NCI-H526 (cell line): ENCODE data around the gene ATXN7L2.
"Not testable (repeated sequence)": the region's sequence is repeated elsewhere in the genome, so short reads cannot be mapped to it uniquely, and the experiment has no call there.

Experiments used
- DNase-seq, 2 experiments: peaks; one replicate each; lab custom pipeline; 2025; lab: John Stamatoyannopoulos, UW

ATXN7L2 gene

DNA sequence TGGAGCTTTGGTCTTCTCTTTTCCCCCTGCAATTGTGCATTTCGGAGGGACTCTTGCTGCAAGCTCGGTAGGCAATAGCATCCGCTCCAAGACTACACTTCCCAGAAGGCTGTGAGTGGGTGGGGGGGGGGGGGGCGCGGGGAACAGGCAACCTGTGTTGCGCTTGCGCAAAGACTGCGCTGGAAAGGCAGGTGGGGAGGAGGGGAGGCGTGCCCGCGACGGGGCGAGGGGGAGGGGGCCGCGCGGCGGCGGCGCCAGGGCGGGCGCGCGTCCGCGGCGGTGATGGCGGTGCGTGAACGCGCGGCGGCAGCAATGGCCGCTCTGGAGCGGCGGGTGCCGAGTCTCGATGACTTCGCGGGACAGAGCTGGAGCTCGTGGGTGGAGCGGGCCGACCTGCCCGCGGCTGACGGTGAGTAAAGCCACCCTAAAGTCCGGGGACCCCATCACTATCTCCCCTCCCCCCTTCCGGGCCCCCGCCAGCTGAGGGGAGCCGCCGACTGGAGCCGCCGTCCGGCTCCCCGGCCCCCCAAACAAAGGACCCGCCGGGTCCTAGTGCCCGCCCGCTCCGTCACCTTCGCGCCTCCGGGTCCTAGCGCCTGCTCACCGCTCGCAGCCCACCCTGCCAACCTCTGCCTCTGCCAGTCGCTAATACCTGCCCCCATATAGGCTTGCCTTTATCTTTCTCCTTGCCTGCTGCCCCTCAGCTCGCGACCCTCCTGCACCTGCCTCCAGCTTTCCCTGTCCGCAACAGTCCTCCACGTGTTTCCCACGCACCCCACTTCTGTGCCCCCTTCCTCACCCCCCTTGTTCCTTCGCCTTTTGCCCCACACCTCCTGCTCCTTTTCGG is at the start of gene ATXN7L2:
TSS of gene ATXN7L2 (plus strand) at position 234 of the 847 bp plus-strand sequence. CDS start at position 283, 49 bp downstream.
- DNase-seq, result peak; percentile 86 to 96

DNA sequence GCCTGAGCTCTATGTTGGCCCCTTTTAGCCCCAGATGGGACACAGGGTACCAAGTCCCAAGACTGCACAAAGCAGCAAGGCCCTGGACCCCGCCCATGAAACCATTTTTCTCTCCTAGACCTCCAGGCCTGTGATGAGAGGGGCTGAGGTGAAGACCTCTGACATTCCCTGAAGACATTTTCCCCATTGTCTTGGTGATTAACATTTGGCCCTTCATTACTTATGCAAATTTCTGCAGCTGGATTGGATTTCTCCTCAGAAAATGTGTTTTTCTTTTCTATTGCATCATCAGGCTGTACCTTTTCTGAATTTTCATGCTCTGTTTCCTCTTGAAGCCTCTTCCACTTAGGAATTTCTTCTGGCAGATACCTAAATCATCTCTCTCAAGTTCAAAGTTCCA is 49.2 kb upstream of the ATXN7L2 start:
- DNase-seq, result no peak

DNA sequence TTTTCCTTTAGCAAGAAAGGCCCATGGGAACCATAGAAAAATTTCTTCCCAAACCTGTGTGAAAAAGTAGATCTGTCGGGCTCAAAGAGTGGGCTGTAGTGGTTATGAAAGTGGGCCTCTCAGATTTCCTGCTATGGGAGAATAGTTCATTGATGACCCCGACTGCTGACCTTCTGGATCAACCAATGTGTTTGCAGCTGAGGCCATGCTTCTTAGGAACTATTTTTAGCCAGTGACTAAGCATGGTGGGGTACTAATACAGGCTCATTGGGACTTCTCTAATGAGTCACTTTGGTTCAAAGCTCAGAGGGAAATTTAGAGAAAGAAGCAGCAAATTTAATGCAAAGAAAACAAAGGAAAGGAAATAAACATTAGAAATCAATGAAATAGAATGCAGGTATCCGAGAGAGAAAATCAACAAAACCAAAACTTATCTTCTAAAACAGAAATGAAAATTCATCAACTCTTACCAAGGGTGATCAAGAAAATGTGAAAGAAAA is 44.9 kb upstream of the ATXN7L2 start:
- DNase-seq, result no peak

DNA sequence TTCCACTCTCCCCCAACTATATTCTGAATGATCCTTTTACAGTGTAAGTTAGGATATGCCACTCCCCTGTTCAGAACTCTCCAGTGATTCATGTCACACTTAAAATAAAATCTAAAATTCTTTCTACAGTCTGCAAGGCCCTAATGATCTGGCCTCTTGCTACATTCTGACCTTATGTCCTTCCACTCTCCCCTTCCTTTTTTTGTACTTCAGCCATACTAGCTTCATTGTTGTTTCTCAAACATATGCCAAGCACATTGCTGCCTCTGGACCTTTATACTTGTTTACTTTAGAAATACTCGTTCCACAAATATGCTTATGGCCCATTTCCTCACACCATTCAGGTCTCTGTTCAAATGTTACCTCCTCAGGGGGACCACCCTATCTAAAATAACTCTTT is 42.6 kb upstream of the ATXN7L2 start:
- no peak for DNase-seq

- no peak for DNase-seq
Measured at GRCh38 chr1:109443476-109443875, 40.2 kb upstream of the ATXN7L2 start.

GRCh38 chr1:109444346-109444745 is 39.4 kb upstream of the ATXN7L2 start:
- no peak for DNase-seq

DNA sequence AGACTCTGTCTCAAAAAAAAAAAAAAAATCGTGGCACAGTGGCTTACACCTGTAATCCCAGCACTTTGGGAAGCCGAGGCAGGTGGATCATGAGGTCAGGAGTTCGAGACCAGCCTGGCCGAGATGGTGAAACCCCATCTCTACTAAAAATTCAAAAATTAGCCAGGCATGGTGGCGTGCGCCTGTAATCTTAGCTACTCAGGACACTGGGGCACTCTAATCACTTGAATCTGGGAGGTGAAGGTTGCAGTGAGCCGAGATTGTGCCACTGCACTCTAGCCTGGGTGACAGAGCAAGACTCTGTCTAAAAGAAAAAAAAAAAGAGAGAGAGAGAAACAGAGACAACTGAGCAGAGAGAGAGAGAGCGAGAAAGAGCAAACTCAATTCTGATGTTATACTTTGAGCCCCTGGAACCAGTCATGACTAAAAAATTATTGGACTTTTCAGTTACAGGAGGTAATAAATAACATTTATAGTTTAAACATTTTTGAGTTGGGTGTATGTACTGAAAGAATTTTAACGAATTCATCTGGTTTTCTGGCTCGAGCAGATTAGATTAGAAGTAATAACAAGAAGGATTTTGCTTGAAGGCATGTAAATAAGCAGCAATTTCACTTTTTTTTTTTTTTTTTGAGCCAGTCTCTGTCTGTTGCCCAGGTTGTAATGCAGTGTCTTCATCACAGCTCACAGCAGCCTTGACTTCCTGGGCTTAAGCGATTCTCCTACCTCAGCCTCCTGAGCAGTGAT is 37.6 kb upstream of the ATXN7L2 start:
- DNase-seq, result not testable (repeated sequence)

DNA sequence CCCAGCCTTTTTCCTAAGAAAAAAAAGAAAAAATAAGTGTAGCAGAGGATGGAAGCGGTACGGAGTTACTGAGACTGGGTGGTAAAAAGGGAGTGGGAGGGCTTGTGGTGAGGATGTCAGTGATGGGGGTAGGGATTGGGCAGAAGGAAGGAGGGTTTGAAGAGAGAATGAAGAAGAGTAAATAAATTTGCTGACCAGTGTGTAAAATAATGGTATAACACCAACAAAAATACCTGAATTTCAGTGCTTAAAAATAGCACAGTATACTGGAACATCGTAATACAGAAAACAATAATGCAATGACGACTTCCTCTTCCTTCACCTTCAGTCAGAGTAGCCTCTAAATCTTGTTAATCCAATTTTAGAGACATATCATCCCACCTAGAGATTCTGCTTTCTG is 36.2 kb upstream of the ATXN7L2 start:
- DNase-seq, result no peak

- no peak for DNase-seq
Measured at GRCh38 chr1:109454497-109455133, 29.1 kb upstream of the ATXN7L2 start.

- DNase-seq, result no peak
Measured at GRCh38 chr1:109457819-109458218, 25.9 kb upstream of the ATXN7L2 start.

- DNase-seq, result no peak
Measured at GRCh38 chr1:109466125-109466451, 17.6 kb upstream of the ATXN7L2 start.

- peak in 1 of 2 experiments; percentile 41 for DNase-seq
Measured at GRCh38 chr1:109466452-109467300, 17.0 kb upstream of the ATXN7L2 start, which contains the start of gene SYPL2. Gene SYPL2, plus strand, starts transcription at chr1:109466546. Its CDS starts 298 bp downstream, at chr1:109466844.

GRCh38 chr1:109467301-109467777 is 16.4 kb upstream of the ATXN7L2 start:
- no peak for DNase-seq

GRCh38 chr1:109468061-109468460 is 15.6 kb upstream of the ATXN7L2 start:
- no peak for DNase-seq

DNA sequence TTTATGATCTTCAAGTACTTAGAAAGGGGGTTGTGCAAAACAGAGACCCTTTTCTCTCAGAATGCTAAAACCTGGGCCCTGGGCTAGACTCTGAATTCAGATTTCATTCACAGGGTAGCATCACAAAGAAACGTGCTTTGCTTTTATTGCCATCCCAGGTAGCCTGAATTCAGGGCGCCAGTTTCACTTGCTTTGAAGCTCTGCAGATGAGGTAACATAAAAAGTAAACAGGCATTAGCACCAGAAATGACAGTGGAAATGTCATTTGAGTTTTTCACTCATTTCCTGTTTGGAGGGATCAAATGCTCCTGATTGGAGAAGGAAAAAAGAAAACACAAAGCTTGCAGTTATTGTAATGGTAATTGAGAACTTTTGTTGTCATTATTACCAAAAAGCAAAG is 14.8 kb upstream of the ATXN7L2 start:
- DNase-seq, result no peak

DNA sequence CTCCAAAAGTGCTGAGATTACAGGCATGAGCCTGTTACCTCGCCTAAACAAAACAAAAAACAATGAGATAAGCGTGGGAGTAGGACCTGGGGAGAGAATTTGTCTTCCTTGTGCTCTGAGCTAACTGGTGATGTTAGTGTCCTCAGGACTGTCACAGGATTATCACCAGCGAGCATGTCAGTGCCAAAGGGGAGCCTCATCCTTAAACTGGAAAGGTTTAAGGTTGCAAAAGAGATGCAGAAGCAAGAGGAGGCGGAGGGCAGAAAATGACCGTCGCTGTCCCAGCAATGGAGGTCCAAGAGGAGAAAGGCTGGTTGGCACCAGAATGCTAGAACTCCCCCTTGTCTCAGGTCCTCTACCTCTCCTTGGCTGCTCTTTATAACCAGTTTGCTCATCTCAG is 13.5 kb upstream of the ATXN7L2 start:
- no peak for DNase-seq

GRCh38 chr1:109472779-109473178 is 10.9 kb upstream of the ATXN7L2 start:
- DNase-seq, result no peak

- not testable (repeated sequence) for DNase-seq
Measured at GRCh38 chr1:109473284-109474057, 10.2 kb upstream of the ATXN7L2 start.

- no peak for DNase-seq
Measured at GRCh38 chr1:109474697-109475096, 9.0 kb upstream of the ATXN7L2 start.

DNA sequence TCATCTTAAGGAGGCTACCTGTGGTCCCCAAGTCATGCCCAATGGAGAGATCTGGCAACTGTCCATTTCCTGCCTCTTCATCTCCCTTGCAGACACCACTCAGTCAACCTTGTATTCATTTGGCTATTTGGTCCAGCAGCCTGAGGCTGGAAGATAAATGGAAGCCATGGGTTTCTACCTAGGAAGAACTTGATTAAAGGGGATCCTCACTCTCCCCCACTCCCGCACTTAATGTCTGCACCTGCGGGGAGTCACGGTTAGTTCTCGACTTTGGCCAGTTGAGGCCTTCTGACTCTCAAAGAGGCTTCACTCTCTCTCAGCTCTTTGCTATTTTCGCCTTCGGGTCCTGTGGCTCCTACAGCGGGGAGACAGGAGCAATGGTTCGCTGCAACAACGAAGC is 8.4 kb upstream of the ATXN7L2 start:
- DNase-seq, result no peak

DNA sequence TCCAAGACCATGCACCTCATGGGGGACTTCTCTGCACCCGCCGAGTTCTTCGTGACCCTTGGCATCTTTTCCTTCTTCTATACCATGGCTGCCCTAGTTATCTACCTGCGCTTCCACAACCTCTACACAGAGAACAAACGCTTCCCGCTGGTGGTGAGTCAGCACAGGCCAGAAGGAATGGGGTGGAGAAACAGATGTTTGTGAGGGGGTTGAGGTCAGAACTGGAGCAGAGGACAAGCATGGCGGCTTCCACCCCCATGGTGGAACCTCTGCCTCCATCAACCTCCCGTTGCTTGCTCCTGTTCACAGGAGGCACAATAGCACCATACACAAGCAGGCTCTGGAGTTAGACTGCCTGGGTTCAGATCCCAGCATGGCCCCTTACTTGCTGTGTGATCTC is 6.9 kb upstream of the ATXN7L2 start:
- DNase-seq, result no peak
